ENCODE data around the gene MIGA2.

DNA sequence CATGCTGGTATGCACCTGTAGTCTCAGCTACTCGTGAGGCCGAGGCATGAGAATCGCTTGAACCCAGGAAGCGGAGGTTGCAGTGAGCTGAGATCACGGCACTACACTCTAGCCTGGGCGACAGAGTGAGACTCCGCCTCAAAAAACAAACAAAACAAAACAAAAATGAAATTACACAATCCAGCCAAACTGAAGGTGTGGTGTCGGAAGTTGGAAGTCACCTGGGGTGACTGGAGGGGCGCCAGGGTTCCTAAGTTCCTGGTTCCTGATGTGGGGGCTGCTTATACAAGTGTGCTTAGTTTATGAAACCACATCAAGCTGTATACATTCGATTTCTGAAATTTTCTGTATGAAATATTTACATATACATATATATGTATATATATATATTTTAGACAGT, 40.8 kb downstream of the MIGA2 start:
- TF ChIP-seq, protein P1, sequence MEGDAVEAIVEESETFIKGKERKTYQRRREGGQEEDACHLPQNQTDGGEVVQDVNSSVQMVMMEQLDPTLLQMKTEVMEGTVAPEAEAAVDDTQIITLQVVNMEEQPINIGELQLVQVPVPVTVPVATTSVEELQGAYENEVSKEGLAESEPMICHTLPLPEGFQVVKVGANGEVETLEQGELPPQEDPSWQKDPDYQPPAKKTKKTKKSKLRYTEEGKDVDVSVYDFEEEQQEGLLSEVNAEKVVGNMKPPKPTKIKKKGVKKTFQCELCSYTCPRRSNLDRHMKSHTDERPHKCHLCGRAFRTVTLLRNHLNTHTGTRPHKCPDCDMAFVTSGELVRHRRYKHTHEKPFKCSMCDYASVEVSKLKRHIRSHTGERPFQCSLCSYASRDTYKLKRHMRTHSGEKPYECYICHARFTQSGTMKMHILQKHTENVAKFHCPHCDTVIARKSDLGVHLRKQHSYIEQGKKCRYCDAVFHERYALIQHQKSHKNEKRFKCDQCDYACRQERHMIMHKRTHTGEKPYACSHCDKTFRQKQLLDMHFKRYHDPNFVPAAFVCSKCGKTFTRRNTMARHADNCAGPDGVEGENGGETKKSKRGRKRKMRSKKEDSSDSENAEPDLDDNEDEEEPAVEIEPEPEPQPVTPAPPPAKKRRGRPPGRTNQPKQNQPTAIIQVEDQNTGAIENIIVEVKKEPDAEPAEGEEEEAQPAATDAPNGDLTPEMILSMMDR (IDR thresholded peaks at IDR 0.05), result no peak
- no peak for TF ChIP-seq ZFX (IDR thresholded peaks at IDR 0.05; ENCODE audit: borderline replicate concordance)

Data from 22Rv1 (cell line).